OCI-LY3 (cell line): ENCODE results near the gene SDK2.

Experiments used
- H2AFZ ChIP-seq: fragments of 200-600, 300-600 bp; shearing (Covaris generic); 2 replicates; pipeline ENCODE4 v1.6.0; 2014; ENCODE audit warnings: antibody characterized with exemption, low read depth, low read length
- H3K27ac ChIP-seq: fragments of 200-600, 300-600 bp; sonication (generic); 2 replicates; pipeline ENCODE4 v1.5.1; 2014; ENCODE audit warnings: mild to moderate bottlenecking, low read length, moderate library complexity, mixed read lengths
- H3K27me3 ChIP-seq: fragments of 200-600, 300-600 bp; sonication (generic); 2 replicates; pipeline ENCODE4 v1.6.1; 2014; ENCODE audit warnings: low read depth, low read length, mixed read lengths
- H3K36me3 ChIP-seq: fragments of 200-600, 300-600 bp; sonication (generic); replicated peaks from 2 replicates; pipeline ENCODE3; 2014; ENCODE audit warnings: low read depth, low read length, mixed read lengths
- H3K4me1 ChIP-seq: fragments of 300-600, 200-600 bp; sonication (generic); 2 replicates; pipeline ENCODE4 v1.6.1; 2014; ENCODE audit warnings: low read length, mixed read lengths
- H3K4me2 ChIP-seq: fragments of 200-600, 300-600 bp; sonication (generic); 2 replicates; pipeline ENCODE4 v1.6.1; 2014; ENCODE audit warnings: low read length, mixed read lengths
- H3K4me3 ChIP-seq: fragments of 300-600, 200-600 bp; sonication (generic); 2 replicates; pipeline ENCODE4 v1.5.1; 2014; ENCODE audit warnings: antibody characterized with exemption, mild to moderate bottlenecking, low read length, moderate library complexity
- H3K79me2 ChIP-seq: fragments of 300-600, 200-600 bp; shearing (Covaris generic); 2 replicates; pipeline ENCODE4 v1.6.1; 2014; ENCODE audit warnings: mild to moderate bottlenecking, low read length, mixed read lengths
- H3K9ac ChIP-seq: fragments of 300-600, 200-600 bp; shearing (Covaris generic); 2 replicates; pipeline ENCODE4 v1.6.0; 2014; ENCODE audit warnings: mild to moderate bottlenecking, low read length, moderate library complexity
- H3K9me3 ChIP-seq: fragments of 200-600, 300-600 bp; shearing (Covaris generic); 2 replicates; pipeline ENCODE4 v1.6.1; 2014; ENCODE audit warnings: low read length, mixed read lengths; ENCODE audit not compliant: insufficient read depth
- H4K20me1 ChIP-seq: fragments of 200-600, 300-600 bp; sonication (generic); 2 replicates; pipeline ENCODE4 v1.6.1; 2016; ENCODE audit warnings: low read length, mixed read lengths; ENCODE audit not compliant: insufficient read depth
- EZH2phosphoT487 ChIP-seq: fragments of 200-600 bp; shearing (Covaris generic); IDR thresholded peaks from 2 replicates; pipeline ENCODE4 v1.6.1; 2018; ENCODE audit warnings: antibody characterized with exemption, mixed run types, low read depth
- TF ChIP-seq, protein P1 (sequence below): fragments of 200-600, 300-600 bp; sonication (generic); IDR thresholded peaks from 2 replicates; pipeline ENCODE4 v1.5.1; 2014; ENCODE audit warnings: antibody characterized with exemption, low read length, low read depth

SDK2 gene

DNA sequence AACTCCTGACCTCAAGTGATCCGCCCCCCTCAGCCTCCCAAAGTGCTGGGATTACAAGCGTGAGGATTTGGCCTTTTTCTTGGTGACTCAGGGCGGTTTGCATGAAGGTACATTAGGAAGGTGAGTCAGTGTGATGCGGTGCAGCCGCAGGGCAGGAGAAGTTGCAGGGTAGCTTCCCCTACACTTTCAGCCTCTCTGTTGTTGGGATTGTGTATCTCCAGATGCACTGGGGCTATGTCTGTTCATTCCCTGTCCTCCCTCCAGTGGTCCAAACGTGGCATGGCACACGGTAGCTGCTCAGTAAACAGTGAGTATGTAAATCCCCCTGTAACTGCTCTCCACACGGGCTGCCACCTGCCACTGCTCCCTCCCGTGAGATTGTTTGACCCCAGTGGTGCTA is 223.3 kb downstream of the SDK2 start:
- no peak overlapping the region for H3K4me3 ChIP-seq
- no peaks in the 10 kb centered on the region for H3K4me1 ChIP-seq

DNA sequence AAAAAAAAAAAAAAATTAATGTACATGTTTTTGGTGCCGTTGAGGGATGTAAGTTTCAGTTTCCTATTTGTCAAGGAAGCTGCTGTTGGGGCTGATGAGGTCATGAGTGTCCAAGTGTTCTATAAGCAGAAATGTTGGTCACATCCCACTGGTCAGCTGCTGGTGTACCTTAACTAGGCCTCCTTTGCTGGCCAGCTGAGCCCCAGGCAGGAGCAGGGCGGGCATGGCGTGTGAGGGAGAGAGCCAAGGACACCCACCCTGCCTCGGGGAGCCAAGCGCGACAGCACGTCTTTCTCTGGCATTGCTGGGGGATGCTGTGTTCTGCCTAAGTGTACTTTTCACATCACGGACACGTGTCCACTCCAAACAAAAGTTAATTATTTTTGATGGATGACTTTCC is 224.4 kb downstream of the SDK2 start:
- Histone ChIP-seq H3K36me3 (no peaks in the 10 kb centered on the region), H4K20me1 (no peaks in the 10 kb centered on the region), H3K9ac (no peak overlapping the region), H2AFZ (no peak overlapping the region), H3K27ac (no peak overlapping the region), H3K79me2 (no peaks in the 10 kb centered on the region), H3K4me2 (no peak overlapping the region), H3K27me3 (no peaks in the 10 kb centered on the region), H3K4me1 (no peaks in the 10 kb centered on the region), H3K9me3 (no peaks in the 10 kb centered on the region), H3K4me3 (no peak overlapping the region)
- no peak for TF ChIP-seq EZH2phosphoT487
- TF ChIP-seq, protein P1, sequence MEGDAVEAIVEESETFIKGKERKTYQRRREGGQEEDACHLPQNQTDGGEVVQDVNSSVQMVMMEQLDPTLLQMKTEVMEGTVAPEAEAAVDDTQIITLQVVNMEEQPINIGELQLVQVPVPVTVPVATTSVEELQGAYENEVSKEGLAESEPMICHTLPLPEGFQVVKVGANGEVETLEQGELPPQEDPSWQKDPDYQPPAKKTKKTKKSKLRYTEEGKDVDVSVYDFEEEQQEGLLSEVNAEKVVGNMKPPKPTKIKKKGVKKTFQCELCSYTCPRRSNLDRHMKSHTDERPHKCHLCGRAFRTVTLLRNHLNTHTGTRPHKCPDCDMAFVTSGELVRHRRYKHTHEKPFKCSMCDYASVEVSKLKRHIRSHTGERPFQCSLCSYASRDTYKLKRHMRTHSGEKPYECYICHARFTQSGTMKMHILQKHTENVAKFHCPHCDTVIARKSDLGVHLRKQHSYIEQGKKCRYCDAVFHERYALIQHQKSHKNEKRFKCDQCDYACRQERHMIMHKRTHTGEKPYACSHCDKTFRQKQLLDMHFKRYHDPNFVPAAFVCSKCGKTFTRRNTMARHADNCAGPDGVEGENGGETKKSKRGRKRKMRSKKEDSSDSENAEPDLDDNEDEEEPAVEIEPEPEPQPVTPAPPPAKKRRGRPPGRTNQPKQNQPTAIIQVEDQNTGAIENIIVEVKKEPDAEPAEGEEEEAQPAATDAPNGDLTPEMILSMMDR, result no peak

More for the DNA sequence above, 223.3 kb downstream of the SDK2 start:
- Histone ChIP-seq H3K4me2 (no peak overlapping the region), H2AFZ (no peak overlapping the region), H3K36me3 (no peaks in the 10 kb centered on the region), H3K9ac (no peak overlapping the region), H3K27ac (no peak overlapping the region), H4K20me1 (no peaks in the 10 kb centered on the region), H3K27me3 (no peaks in the 10 kb centered on the region), H3K79me2 (no peaks in the 10 kb centered on the region), H3K9me3 (no peaks in the 10 kb centered on the region)
- TF ChIP-seq, protein P1, result no peak
- no peak for TF ChIP-seq EZH2phosphoT487

DNA sequence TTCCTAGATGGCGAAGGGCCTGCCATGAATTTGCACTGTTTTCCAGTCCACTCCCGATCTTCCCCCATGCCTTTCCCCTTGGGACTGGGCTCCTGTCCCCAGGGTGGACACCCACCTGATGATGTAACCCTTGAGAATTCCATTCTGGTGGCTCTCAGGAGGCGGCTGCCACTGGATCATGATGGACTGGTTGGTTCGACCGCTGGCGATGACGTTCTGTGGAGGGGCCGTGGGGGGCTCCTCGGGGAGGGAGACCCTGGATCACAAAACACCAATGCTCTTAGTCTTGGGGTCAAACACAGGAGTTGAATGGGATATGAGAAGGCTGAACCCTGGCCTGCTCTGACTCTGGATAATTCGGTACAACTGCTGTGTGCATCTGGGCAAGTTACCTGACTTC is 225.2 kb downstream of the SDK2 start:
- Histone ChIP-seq H3K36me3 (no peaks in the 10 kb centered on the region), H4K20me1 (no peaks in the 10 kb centered on the region), H3K4me1 (no peaks in the 10 kb centered on the region), H3K79me2 (no peaks in the 10 kb centered on the region), H3K4me3 (no peak overlapping the region), H2AFZ (no peak overlapping the region), H3K4me2 (no peak overlapping the region), H3K9me3 (no peaks in the 10 kb centered on the region), H3K9ac (no peak overlapping the region), H3K27me3 (no peaks in the 10 kb centered on the region), H3K27ac (no peak overlapping the region)
- TF ChIP-seq, protein P1, result no peak
- TF ChIP-seq EZH2phosphoT487, result no peak

DNA sequence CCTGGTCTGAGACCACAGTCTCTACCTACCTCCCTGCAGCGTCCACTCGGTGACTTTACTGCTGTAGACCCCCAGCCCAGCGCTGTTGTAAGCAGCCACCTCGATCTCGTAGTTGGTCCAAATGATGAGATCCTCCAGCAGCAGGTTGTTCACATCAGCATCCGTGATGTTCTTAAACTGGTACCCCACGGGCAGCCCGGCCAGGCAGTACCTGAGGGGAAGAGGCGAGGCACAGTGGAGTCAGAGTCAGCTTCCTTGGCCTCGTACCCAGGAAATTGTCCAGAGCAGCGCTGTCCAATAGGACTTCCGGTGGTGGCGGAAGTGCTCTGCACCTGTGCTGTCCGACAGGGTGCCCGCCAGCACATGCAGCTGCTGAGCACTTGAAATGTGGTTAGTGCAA is 228.5 kb downstream of the SDK2 start:
- Histone ChIP-seq H3K79me2 (no peaks in the 10 kb centered on the region), H3K4me1 (no peaks in the 10 kb centered on the region), H3K9ac (no peak overlapping the region), H3K27ac (no peak overlapping the region), H3K4me2 (no peak overlapping the region), H3K27me3 (no peaks in the 10 kb centered on the region), H4K20me1 (no peaks in the 10 kb centered on the region), H3K9me3 (no peaks in the 10 kb centered on the region), H3K4me3 (no peak overlapping the region), H2AFZ (no peak overlapping the region), H3K36me3 (no peaks in the 10 kb centered on the region)
- TF ChIP-seq EZH2phosphoT487, result no peak
- TF ChIP-seq, protein P1, result no peak
